Stimulated activated memory B cell treated with anti-CD40 and anti-IgM and Interleukin-4, amounts not matched to agents 10 μg/mL and 1 μg/mL and 100 μg/mL, for 72 hours (primary cell): ENCODE measurements around the gene VWA8.
"Not testable (repeated sequence)": the region's sequence is repeated elsewhere in the genome, so short reads cannot be mapped to it uniquely, and the experiment has no call there.

Experiments used
- ATAC-seq: fragments of 150-1000 bp; cut with Tn5 transposase; 2 replicates; pipeline ENCODE4 v1.10.0; 2021
- H3K27ac Mint-ChIP-seq: one replicate; pipeline ENCODE4 v1.8.0; 2022; ENCODE audit warnings: mild to moderate bottlenecking, mixed read lengths
- H3K27me3 Mint-ChIP-seq: one replicate; pipeline ENCODE4 v1.8.0; 2022; ENCODE audit warnings: mixed read lengths
- H3K36me3 Mint-ChIP-seq: one replicate; pipeline ENCODE4 v1.8.0; 2022; ENCODE audit warnings: mixed read lengths
- H3K4me1 Mint-ChIP-seq: one replicate; pipeline ENCODE4 v1.8.0; 2022; ENCODE audit warnings: mixed read lengths
- H3K4me3 Mint-ChIP-seq: one replicate; pipeline ENCODE4 v1.8.0; 2022; ENCODE audit warnings: mild to moderate bottlenecking, moderate library complexity, mixed read lengths
- H3K9me3 Mint-ChIP-seq: one replicate; pipeline ENCODE4 v1.8.0; 2022; ENCODE audit warnings: mixed read lengths

Gene VWA8

GRCh38 chr13:41647699-41648313, 313.1 kb downstream of the VWA8 start:
- H3K9me3 Mint-ChIP-seq, H3K4me3 Mint-ChIP-seq, H3K4me1 Mint-ChIP-seq, H3K36me3 Mint-ChIP-seq, ATAC-seq, H3K27ac Mint-ChIP-seq, H3K27me3 Mint-ChIP-seq: not testable (repeated sequence)

GRCh38 chr13:41645331-41645730, 315.6 kb downstream of the VWA8 start:
- peaks cover 7% of the 10 kb centered on the region for H3K36me3 Mint-ChIP-seq
- H3K27me3 Mint-ChIP-seq, result peaks cover 2% of the 10 kb centered on the region
- H3K4me3 Mint-ChIP-seq, result no peak overlapping the region
- ATAC-seq, result no peak
- no peak overlapping the region for H3K27ac Mint-ChIP-seq
- no peaks in the 10 kb centered on the region for H3K9me3 Mint-ChIP-seq
- no peaks in the 10 kb centered on the region for H3K4me1 Mint-ChIP-seq

GRCh38 chr13:41644742-41645141, 316.2 kb downstream of the VWA8 start:
- H3K9me3 Mint-ChIP-seq, result no peaks in the 10 kb centered on the region
- H3K4me1 Mint-ChIP-seq, result no peaks in the 10 kb centered on the region
- H3K27ac Mint-ChIP-seq, result no peak overlapping the region
- H3K27me3 Mint-ChIP-seq, result no peaks in the 10 kb centered on the region
- no peak overlapping the region for H3K4me3 Mint-ChIP-seq
- H3K36me3 Mint-ChIP-seq, result peaks cover 6% of the 10 kb centered on the region
- no peak for ATAC-seq

- H3K4me1 Mint-ChIP-seq, result no peaks in the 10 kb centered on the region
- no peak for ATAC-seq
- no peaks in the 10 kb centered on the region for H3K9me3 Mint-ChIP-seq
- H3K27ac Mint-ChIP-seq, result no peak overlapping the region
- peaks cover 18% of the 10 kb centered on the region for H3K36me3 Mint-ChIP-seq
- H3K27me3 Mint-ChIP-seq, result no peaks in the 10 kb centered on the region
- no peak overlapping the region for H3K4me3 Mint-ChIP-seq
These were observed 317.4 kb downstream of the VWA8 start for GRCh38 chr13:41643507-41643906.

GRCh38 chr13:41641961-41642360, 318.9 kb downstream of the VWA8 start:
- Mint-ChIP-seq H3K4me1 (no peaks in the 10 kb centered on the region), H3K27me3 (no peaks in the 10 kb centered on the region), H3K4me3 (no peak overlapping the region), H3K9me3 (no peaks in the 10 kb centered on the region), H3K36me3 (peaks cover 24% of the 10 kb centered on the region), H3K27ac (no peak overlapping the region)
- no peak for ATAC-seq

GRCh38 chr13:41641429-41641828, 319.5 kb downstream of the VWA8 start:
- H3K36me3 Mint-ChIP-seq, result peaks cover 24% of the 10 kb centered on the region
- H3K4me1 Mint-ChIP-seq, result no peaks in the 10 kb centered on the region
- no peak overlapping the region for H3K4me3 Mint-ChIP-seq
- no peak overlapping the region for H3K27ac Mint-ChIP-seq
- H3K9me3 Mint-ChIP-seq, result no peaks in the 10 kb centered on the region
- H3K27me3 Mint-ChIP-seq, result no peaks in the 10 kb centered on the region
- ATAC-seq, result no peak

- Mint-ChIP-seq H3K4me3 (no peak overlapping the region), H3K9me3 (no peaks in the 10 kb centered on the region), H3K36me3 (peaks cover 31% of the 10 kb centered on the region), H3K4me1 (no peaks in the 10 kb centered on the region), H3K27ac (no peak overlapping the region), H3K27me3 (no peaks in the 10 kb centered on the region)
- no peak for ATAC-seq
These were observed 320.7 kb downstream of the VWA8 start for GRCh38 chr13:41639955-41640780.

- H3K27me3 Mint-ChIP-seq, result no peaks in the 10 kb centered on the region
- ATAC-seq, result no peak
- H3K9me3 Mint-ChIP-seq, result no peaks in the 10 kb centered on the region
- H3K4me1 Mint-ChIP-seq, result no peaks in the 10 kb centered on the region
- peaks cover 35% of the 10 kb centered on the region for H3K36me3 Mint-ChIP-seq
- no peak overlapping the region for H3K27ac Mint-ChIP-seq
- H3K4me3 Mint-ChIP-seq, result no peak overlapping the region
These were observed 321.5 kb downstream of the VWA8 start for GRCh38 chr13:41639237-41639904.

- peaks cover 41% of the 10 kb centered on the region for H3K36me3 Mint-ChIP-seq
These were observed 323.3 kb downstream of the VWA8 start for GRCh38 chr13:41637586-41637985.

GRCh38 chr13:41637032-41637431, 323.9 kb downstream of the VWA8 start:
- ATAC-seq, H3K4me3 Mint-ChIP-seq, H3K9me3 Mint-ChIP-seq, H3K27ac Mint-ChIP-seq, H3K4me1 Mint-ChIP-seq, H3K27me3 Mint-ChIP-seq: not testable (repeated sequence)
- H3K36me3 Mint-ChIP-seq, result peaks cover 41% of the 10 kb centered on the region

More at GRCh38 chr13:41637586-41637985, 323.3 kb downstream of the VWA8 start:
- H3K27me3 Mint-ChIP-seq, result no peaks in the 10 kb centered on the region
- H3K9me3 Mint-ChIP-seq, result no peaks in the 10 kb centered on the region
- H3K4me3 Mint-ChIP-seq, result no peak overlapping the region
- no peak for ATAC-seq
- H3K27ac Mint-ChIP-seq, result no peak overlapping the region
- H3K4me1 Mint-ChIP-seq, result no peaks in the 10 kb centered on the region

- peaks cover 41% of the 10 kb centered on the region for H3K36me3 Mint-ChIP-seq
- H3K27ac Mint-ChIP-seq, H3K4me1 Mint-ChIP-seq, H3K4me3 Mint-ChIP-seq, H3K9me3 Mint-ChIP-seq, H3K27me3 Mint-ChIP-seq, ATAC-seq: not testable (repeated sequence)
These were observed 324.3 kb downstream of the VWA8 start for GRCh38 chr13:41636590-41636989.

GRCh38 chr13:41634407-41634806, 326.5 kb downstream of the VWA8 start:
- no peaks in the 10 kb centered on the region for H3K27me3 Mint-ChIP-seq
- H3K27ac Mint-ChIP-seq, result no peak overlapping the region
- no peak overlapping the region for H3K4me3 Mint-ChIP-seq
- no peaks in the 10 kb centered on the region for H3K4me1 Mint-ChIP-seq
- ATAC-seq, result no peak
- no peaks in the 10 kb centered on the region for H3K9me3 Mint-ChIP-seq
- peaks cover 31% of the 10 kb centered on the region for H3K36me3 Mint-ChIP-seq

- ATAC-seq, result no peak
- H3K4me1 Mint-ChIP-seq, result no peaks in the 10 kb centered on the region
- H3K36me3 Mint-ChIP-seq, result peaks cover 30% of the 10 kb centered on the region
- no peak overlapping the region for H3K4me3 Mint-ChIP-seq
- no peak overlapping the region for H3K27ac Mint-ChIP-seq
- no peaks in the 10 kb centered on the region for H3K27me3 Mint-ChIP-seq
- H3K9me3 Mint-ChIP-seq, result peaks cover 3% of the 10 kb centered on the region
These were observed 327.1 kb downstream of the VWA8 start for GRCh38 chr13:41633776-41634175.

- H3K27ac Mint-ChIP-seq, result no peak overlapping the region
- no peaks in the 10 kb centered on the region for H3K27me3 Mint-ChIP-seq
- peaks cover 26% of the 10 kb centered on the region for H3K36me3 Mint-ChIP-seq
- no peak for ATAC-seq
- peaks cover 4% of the 10 kb centered on the region for H3K9me3 Mint-ChIP-seq
- no peak overlapping the region for H3K4me3 Mint-ChIP-seq
- H3K4me1 Mint-ChIP-seq, result no peaks in the 10 kb centered on the region
These were observed 329.5 kb downstream of the VWA8 start for GRCh38 chr13:41631296-41631965.

GRCh38 chr13:41627425-41627824, 333.5 kb downstream of the VWA8 start:
- H3K27ac Mint-ChIP-seq, result no peak overlapping the region
- H3K36me3 Mint-ChIP-seq, result peaks cover 27% of the 10 kb centered on the region
- H3K4me1 Mint-ChIP-seq, result no peaks in the 10 kb centered on the region
- H3K27me3 Mint-ChIP-seq, result no peaks in the 10 kb centered on the region
- H3K9me3 Mint-ChIP-seq, result peaks cover 4% of the 10 kb centered on the region
- no peak overlapping the region for H3K4me3 Mint-ChIP-seq
- ATAC-seq, result no peak
